Measurements from ENCODE around the gene STAT4.

STAT4 gene

DNA sequence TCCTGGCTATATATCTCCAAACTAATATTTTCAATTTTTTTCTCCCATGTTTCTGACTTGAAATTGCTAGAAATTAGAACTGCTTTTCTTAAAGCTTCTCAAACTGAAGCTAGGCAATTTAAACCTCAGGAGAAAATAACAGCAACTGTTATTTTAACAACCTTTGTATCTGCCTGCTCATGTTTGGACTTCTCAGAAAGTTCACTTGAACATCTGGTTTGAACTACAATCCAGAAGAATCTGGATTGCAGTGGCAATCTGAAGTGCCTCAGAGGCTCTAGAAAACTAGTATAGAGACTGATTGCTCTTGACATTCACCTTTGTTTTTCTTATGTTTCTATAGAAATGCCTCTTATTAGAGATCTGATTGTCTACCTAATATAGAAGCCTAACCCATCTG lies 64.1 kb downstream of the STAT4 start:
- no peak for ATAC-seq
- TF ChIP-seq POU6F1 (CRISPR knock-in tag; IDR thresholded peaks at IDR 0.05; ENCODE audit: borderline replicate concordance, low read depth) (no peak), TCF4 (CRISPR knock-in tag; IDR thresholded peaks at IDR 0.05; ENCODE audit: borderline replicate concordance) (no peak), ZNF8 (CRISPR knock-in tag; IDR thresholded peaks at IDR 0.05) (no peak), OSR1 (CRISPR knock-in tag; IDR thresholded peaks at IDR 0.05) (no peak), ZNF565 (CRISPR knock-in tag; conservative IDR thresholded peaks at IDR 0.05; ENCODE audit: low read depth) (no peak)

DNA sequence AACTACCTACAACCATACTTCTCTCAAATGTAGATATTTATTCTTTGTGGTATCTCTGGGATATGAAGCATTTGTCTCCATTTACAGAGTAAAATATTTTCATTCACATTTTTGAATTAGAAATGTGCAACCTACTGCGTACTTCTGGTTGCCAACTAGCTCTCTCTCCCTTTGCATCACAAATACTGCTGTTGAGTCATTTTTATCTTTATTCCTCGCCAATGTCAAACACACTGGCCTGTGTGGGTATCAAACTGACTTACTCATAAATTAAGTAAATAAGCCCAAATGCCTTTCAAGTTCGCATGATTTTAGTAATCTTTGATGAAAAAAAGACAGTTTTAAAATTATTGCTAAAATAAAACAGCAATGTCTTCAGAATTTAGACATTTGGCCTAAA lies 67.3 kb downstream of the STAT4 start:
- TF ChIP-seq, protein P1, sequence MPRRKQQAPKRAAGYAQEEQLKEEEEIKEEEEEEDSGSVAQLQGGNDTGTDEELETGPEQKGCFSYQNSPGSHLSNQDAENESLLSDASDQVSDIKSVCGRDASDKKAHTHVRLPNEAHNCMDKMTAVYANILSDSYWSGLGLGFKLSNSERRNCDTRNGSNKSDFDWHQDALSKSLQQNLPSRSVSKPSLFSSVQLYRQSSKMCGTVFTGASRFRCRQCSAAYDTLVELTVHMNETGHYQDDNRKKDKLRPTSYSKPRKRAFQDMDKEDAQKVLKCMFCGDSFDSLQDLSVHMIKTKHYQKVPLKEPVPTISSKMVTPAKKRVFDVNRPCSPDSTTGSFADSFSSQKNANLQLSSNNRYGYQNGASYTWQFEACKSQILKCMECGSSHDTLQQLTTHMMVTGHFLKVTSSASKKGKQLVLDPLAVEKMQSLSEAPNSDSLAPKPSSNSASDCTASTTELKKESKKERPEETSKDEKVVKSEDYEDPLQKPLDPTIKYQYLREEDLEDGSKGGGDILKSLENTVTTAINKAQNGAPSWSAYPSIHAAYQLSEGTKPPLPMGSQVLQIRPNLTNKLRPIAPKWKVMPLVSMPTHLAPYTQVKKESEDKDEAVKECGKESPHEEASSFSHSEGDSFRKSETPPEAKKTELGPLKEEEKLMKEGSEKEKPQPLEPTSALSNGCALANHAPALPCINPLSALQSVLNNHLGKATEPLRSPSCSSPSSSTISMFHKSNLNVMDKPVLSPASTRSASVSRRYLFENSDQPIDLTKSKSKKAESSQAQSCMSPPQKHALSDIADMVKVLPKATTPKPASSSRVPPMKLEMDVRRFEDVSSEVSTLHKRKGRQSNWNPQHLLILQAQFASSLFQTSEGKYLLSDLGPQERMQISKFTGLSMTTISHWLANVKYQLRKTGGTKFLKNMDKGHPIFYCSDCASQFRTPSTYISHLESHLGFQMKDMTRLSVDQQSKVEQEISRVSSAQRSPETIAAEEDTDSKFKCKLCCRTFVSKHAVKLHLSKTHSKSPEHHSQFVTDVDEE (CRISPR knock-in tag; IDR thresholded peaks at IDR 0.05) = no peak
- TF ChIP-seq ARNTL (CRISPR knock-in tag; IDR thresholded peaks at IDR 0.05; ENCODE audit: borderline replicate concordance, low read depth) (no peak), POU6F1 (CRISPR knock-in tag; IDR thresholded peaks at IDR 0.05; ENCODE audit: borderline replicate concordance, low read depth) (no peak), PPARA (CRISPR knock-in tag; IDR thresholded peaks at IDR 0.05; ENCODE audit: borderline replicate concordance) (no peak), ZNF70 (CRISPR knock-in tag; IDR thresholded peaks at IDR 0.05) (no peak), CSDC2 (CRISPR knock-in tag; IDR thresholded peaks at IDR 0.05) (no peak), TCF4 (CRISPR knock-in tag; IDR thresholded peaks at IDR 0.05; ENCODE audit: borderline replicate concordance) (no peak), TOX (CRISPR knock-in tag; IDR thresholded peaks at IDR 0.05; ENCODE audit: borderline replicate concordance) (no peak), ZNF565 (CRISPR knock-in tag; conservative IDR thresholded peaks at IDR 0.05; ENCODE audit: low read depth) (no peak), ZFP3 (CRISPR knock-in tag; IDR thresholded peaks at IDR 0.05) (no peak), CREB5 (CRISPR knock-in tag; IDR thresholded peaks at IDR 0.05; ENCODE audit: low read depth) (no peak)
- TF ChIP-seq, protein P2, sequence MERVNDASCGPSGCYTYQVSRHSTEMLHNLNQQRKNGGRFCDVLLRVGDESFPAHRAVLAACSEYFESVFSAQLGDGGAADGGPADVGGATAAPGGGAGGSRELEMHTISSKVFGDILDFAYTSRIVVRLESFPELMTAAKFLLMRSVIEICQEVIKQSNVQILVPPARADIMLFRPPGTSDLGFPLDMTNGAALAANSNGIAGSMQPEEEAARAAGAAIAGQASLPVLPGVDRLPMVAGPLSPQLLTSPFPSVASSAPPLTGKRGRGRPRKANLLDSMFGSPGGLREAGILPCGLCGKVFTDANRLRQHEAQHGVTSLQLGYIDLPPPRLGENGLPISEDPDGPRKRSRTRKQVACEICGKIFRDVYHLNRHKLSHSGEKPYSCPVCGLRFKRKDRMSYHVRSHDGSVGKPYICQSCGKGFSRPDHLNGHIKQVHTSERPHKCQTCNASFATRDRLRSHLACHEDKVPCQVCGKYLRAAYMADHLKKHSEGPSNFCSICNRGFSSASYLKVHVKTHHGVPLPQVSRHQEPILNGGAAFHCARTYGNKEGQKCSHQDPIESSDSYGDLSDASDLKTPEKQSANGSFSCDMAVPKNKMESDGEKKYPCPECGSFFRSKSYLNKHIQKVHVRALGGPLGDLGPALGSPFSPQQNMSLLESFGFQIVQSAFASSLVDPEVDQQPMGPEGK (CRISPR knock-in tag; IDR thresholded peaks at IDR 0.05; ENCODE audit: borderline replicate concordance) = no peak
- no peak for ATAC-seq

GRCh38 chr2:191082321-191082720 lies 68.5 kb downstream of the STAT4 start:
- ATAC-seq = no peak
- no peak for TF ChIP-seq ISL1 (CRISPR knock-in tag; IDR thresholded peaks at IDR 0.05)
- no peak for TF ChIP-seq ZC3H10 (CRISPR knock-in tag; IDR thresholded peaks at IDR 0.05)
- TF ChIP-seq, protein P1 (CRISPR knock-in tag; IDR thresholded peaks at IDR 0.05) = no peak
- no peak for TF ChIP-seq BACH2 (CRISPR knock-in tag; IDR thresholded peaks at IDR 0.05; ENCODE audit: borderline replicate concordance)
- TF ChIP-seq ZFP30 (CRISPR knock-in tag; IDR thresholded peaks at IDR 0.05) = no peak
- no peak for TF ChIP-seq TOX (CRISPR knock-in tag; IDR thresholded peaks at IDR 0.05; ENCODE audit: borderline replicate concordance)
- TF ChIP-seq ZNF8 (CRISPR knock-in tag; IDR thresholded peaks at IDR 0.05) = no peak
- no peak for TF ChIP-seq POU6F1 (CRISPR knock-in tag; IDR thresholded peaks at IDR 0.05; ENCODE audit: borderline replicate concordance, low read depth)
- no peak for TF ChIP-seq PPARA (CRISPR knock-in tag; IDR thresholded peaks at IDR 0.05; ENCODE audit: borderline replicate concordance)
- no peak for TF ChIP-seq OSR1 (CRISPR knock-in tag; IDR thresholded peaks at IDR 0.05)
- no peak for TF ChIP-seq ZFP3 (CRISPR knock-in tag; IDR thresholded peaks at IDR 0.05)
- no peak for TF ChIP-seq ESRRG (CRISPR knock-in tag; IDR thresholded peaks at IDR 0.05)
- TF ChIP-seq, protein P3, sequence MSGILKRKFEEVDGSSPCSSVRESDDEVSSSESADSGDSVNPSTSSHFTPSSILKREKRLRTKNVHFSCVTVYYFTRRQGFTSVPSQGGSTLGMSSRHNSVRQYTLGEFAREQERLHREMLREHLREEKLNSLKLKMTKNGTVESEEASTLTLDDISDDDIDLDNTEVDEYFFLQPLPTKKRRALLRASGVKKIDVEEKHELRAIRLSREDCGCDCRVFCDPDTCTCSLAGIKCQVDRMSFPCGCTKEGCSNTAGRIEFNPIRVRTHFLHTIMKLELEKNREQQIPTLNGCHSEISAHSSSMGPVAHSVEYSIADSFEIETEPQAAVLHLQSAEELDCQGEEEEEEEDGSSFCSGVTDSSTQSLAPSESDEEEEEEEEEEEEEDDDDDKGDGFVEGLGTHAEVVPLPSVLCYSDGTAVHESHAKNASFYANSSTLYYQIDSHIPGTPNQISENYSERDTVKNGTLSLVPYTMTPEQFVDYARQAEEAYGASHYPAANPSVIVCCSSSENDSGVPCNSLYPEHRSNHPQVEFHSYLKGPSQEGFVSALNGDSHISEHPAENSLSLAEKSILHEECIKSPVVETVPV (CRISPR knock-in tag; IDR thresholded peaks at IDR 0.05) = no peak
- TF ChIP-seq GLIS3 (CRISPR knock-in tag; IDR thresholded peaks at IDR 0.05) = no peak

Measured in SK-N-SH treated with all-trans-retinoic acid at 6 μM for 48 hours (cell line).